Naive thymus-derived CD4-positive, alpha-beta T cell (primary cell): ENCODE measurements around the gene FBXO34. TPM values are rescaled to one million over a fixed set of nuclear protein-coding genes. Genes with fewer than 3 reads are reported as not detected.
A peak's percentile ranks its signal among the peaks of the same experiment; 100 is the strongest.

ENCODE experiments used
- ATAC-seq: fragments of 150-1000 bp; cut with Tn5 transposase; 2 replicates; pipeline ENCODE4 v1.10.0; 2021; ENCODE audit warnings: mild to moderate bottlenecking, moderate library complexity
- CTCF ChIA-PET: fragments of 350-600 bp; sonication (Branson Sonifier 250); formaldehyde crosslinking; loops from one replicate; lab custom pipeline; 2021; ENCODE audit warnings: antibody characterized with exemption; lab: Charles Lee
- POLR2A ChIA-PET: fragments of 350-600 bp; sonication (Branson Sonifier 250); formaldehyde crosslinking; loops from one replicate; lab custom pipeline; 2021; ENCODE audit warnings: antibody characterized with exemption, inconsistent platforms; lab: Charles Lee
- DNase-seq, 9 donors: peaks; one replicate each; pipeline versions ENCODE4 v3.0.0 to v3.0.0-alpha.2; 2020 to 2022; ENCODE audit warnings: mixed read lengths in 1 of 9
- H3K27ac ChIP-seq: one replicate; pipeline ENCODE4 v1.7.0; 2013; ENCODE audit warnings: mild to moderate bottlenecking, low read depth, low read length, moderate library complexity
- H3K27me3 ChIP-seq, 2 donors: one replicate each; pipeline ENCODE4 v1.7.0; 2013; ENCODE audit warnings: low read length in 2 of 2, mild to moderate bottlenecking in 2 of 2, moderate library complexity in 2 of 2; ENCODE audit not compliant: control insufficient read depth in 2 of 2, insufficient read depth in 2 of 2
- H3K36me3 ChIP-seq, 3 experiments: 1 replicate in 2 of 3; 2 replicates in 1 of 3; pipeline ENCODE4 v1.7.0; 2013; ENCODE audit warnings: low read length in 3 of 3, mild to moderate bottlenecking in 3 of 3, moderate library complexity in 1 of 3; ENCODE audit not compliant: insufficient read depth in 3 of 3, control insufficient read depth in 2 of 3
- H3K4me1 ChIP-seq, 2 donors: one replicate each; pipeline ENCODE4 v1.7.0; 2013; ENCODE audit warnings: low read length in 2 of 2, mild to moderate bottlenecking in 2 of 2, moderate library complexity in 1 of 2; ENCODE audit not compliant: control insufficient read depth in 2 of 2, insufficient read depth in 2 of 2
- H3K4me3 ChIP-seq: 2 replicates; pipeline ENCODE4 v1.7.0; 2013; ENCODE audit warnings: mild to moderate bottlenecking, low read length
- H3K9me3 ChIP-seq, 3 experiments: 1 replicate in 2 of 3; 2 replicates in 1 of 3; pipeline ENCODE4 v1.7.0; 2013; ENCODE audit warnings: low read length in 3 of 3; ENCODE audit not compliant: control insufficient read depth in 2 of 3
- H3K27ac Mint-ChIP-seq, 9 donors: one replicate each; pipeline ENCODE4 v1.8.0; 2020 to 2022; ENCODE audit warnings: mixed read lengths in 9 of 9, mild to moderate bottlenecking in 8 of 9, moderate library complexity in 5 of 9, inconsistent platforms in 2 of 9
- H3K27me3 Mint-ChIP-seq, 5 donors: one replicate each; pipeline ENCODE4 v1.8.0; 2021 to 2022; ENCODE audit warnings: mixed read lengths in 5 of 5, mild to moderate bottlenecking in 1 of 5
- H3K36me3 Mint-ChIP-seq, 5 donors: one replicate each; pipeline ENCODE4 v1.8.0; 2020 to 2022; ENCODE audit warnings: mixed read lengths in 5 of 5, mild to moderate bottlenecking in 3 of 5, inconsistent platforms in 1 of 5
- H3K4me1 Mint-ChIP-seq, 7 donors: one replicate each; pipeline ENCODE4 v1.8.0; 2020 to 2022; ENCODE audit warnings: mixed read lengths in 7 of 7, mild to moderate bottlenecking in 3 of 7, inconsistent platforms in 1 of 7
- H3K4me3 Mint-ChIP-seq, 10 donors: one replicate each; pipeline ENCODE4 v1.8.0; 2020 to 2022; ENCODE audit warnings: mild to moderate bottlenecking in 10 of 10, mixed read lengths in 10 of 10, moderate library complexity in 6 of 10, inconsistent platforms in 2 of 10
- H3K9me3 Mint-ChIP-seq, 11 donors: one replicate each; pipeline ENCODE4 v1.8.0; 2020 to 2022; ENCODE audit warnings: mixed read lengths in 11 of 11, mild to moderate bottlenecking in 4 of 11, inconsistent platforms in 1 of 11, moderate library complexity in 1 of 11
- intact Hi-C, 2 donors: fragments of 100-400 bp; cut with micrococcal nuclease; formaldehyde crosslinking; loops; one replicate each; pipeline ENCODE4 v1.15.1; 2023
- polyA plus RNA-seq, 2 donors: library from polyadenylated mRNA; unstranded; fragments of 300-500 nt; fragmentation: Illumina TruSeq; gene quantifications; one replicate each; pipeline ENCODE4 v1.2.3, GENCODE V29; 2021
- total RNA-seq, 6 experiments: library from RNA in 5 of 6; stranded (reverse) in 5 of 6; gene quantifications; 1 replicate in 5 of 6; 2 replicates in 1 of 6; pipeline ENCODE4 v1.2.3 and lab custom pipeline; 2021 to 2026

FBXO34 gene
- total and polyA plus RNA-seq, 7 experiments from 2014 or later, result 22.0 to 42.1 (median 25.8) TPM

DNA sequence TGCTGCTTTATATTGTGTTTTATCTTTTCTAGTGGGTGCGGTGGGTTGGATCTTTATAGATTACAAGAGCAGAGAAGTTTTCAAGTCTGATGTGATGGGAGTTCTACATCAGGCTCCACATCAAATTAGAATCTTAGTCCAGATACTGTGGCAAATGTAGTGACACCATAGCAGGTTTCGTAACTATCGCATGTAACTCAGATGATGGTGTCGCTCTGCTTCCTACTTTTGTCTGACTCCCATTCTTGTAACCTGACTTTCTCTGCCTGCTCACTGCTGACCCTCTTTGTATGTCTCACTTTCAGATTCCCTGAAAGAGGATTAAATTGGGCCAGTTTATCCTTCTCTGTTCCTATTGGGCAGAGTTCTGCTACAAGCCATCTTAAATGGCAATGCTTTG lies 22.8 kb upstream of the FBXO34 start:
- Histone ChIP-seq H3K36me3 (no peaks in the 10 kb centered on the region), H3K27ac (no peak overlapping the region), H3K4me1 (no peaks in the 10 kb centered on the region), H3K27me3 (no peaks in the 10 kb centered on the region), H3K9me3 (no peaks in the 10 kb centered on the region), H3K4me3 (no peak overlapping the region)
- CTCF ChIA-PET, result no interaction called here
- Mint-ChIP-seq H3K27ac (no peak overlapping the region), H3K9me3 (no peaks in the 10 kb centered on the region), H3K4me1 (no peaks in the 10 kb centered on the region), H3K36me3 (no peaks in the 10 kb centered on the region), H3K4me3 (no peak overlapping the region), H3K27me3 (peaks cover 0 to 33% (median 8%) of the 10 kb centered on the region in 5 donors)
- DNase-seq, result no peak
- POLR2A ChIA-PET, result no interaction called here
- intact Hi-C loops, result no loop called here
- no peak for ATAC-seq

GRCh38 chr14:55249423-55249822 lies 21.8 kb upstream of the FBXO34 start:
- Histone ChIP-seq H3K4me3 (no peak overlapping the region), H3K9me3 (no peaks in the 10 kb centered on the region), H3K27me3 (no peaks in the 10 kb centered on the region), H3K36me3 (no peaks in the 10 kb centered on the region), H3K4me1 (no peaks in the 10 kb centered on the region), H3K27ac (no peak overlapping the region)
- DNase-seq (no peak), ATAC-seq (no peak)
- H3K4me3 Mint-ChIP-seq, result no peak overlapping the region
- no peaks in the 10 kb centered on the region for H3K9me3 Mint-ChIP-seq
- peaks cover 0 to 32% (median 12%) of the 10 kb centered on the region in 5 donors for H3K27me3 Mint-ChIP-seq
- CTCF ChIA-PET, result interaction anchor here (0.9 to 1.3 kb wide), 2 partner anchors 21 to 104 kb away, joined by 4 read pairs; no protein-coding TSS in a partner anchor
- H3K36me3 Mint-ChIP-seq, result no peaks in the 10 kb centered on the region
- POLR2A ChIA-PET, result no interaction called here
- peaks cover 0 to 2% (median 0%) of the 10 kb centered on the region in 7 donors for H3K4me1 Mint-ChIP-seq
- intact Hi-C loops, result no loop called here
- no peak overlapping the region for H3K27ac Mint-ChIP-seq

GRCh38 chr14:55253276-55253675 lies 17.9 kb upstream of the FBXO34 start:
- POLR2A ChIA-PET, result no interaction called here

GRCh38 chr14:55254581-55254980 lies 16.6 kb upstream of the FBXO34 start:
- no peak overlapping the region for H3K4me3 Mint-ChIP-seq
- DNase-seq, result no peak
- H3K27me3 ChIP-seq, result no peaks in the 10 kb centered on the region
- no peak overlapping the region for H3K27ac ChIP-seq
- no peaks in the 10 kb centered on the region for H3K9me3 ChIP-seq
- intact Hi-C loops, result no loop called here
- no peak for ATAC-seq
- H3K4me3 ChIP-seq, result no peak overlapping the region
- H3K27ac Mint-ChIP-seq, result no peak overlapping the region
- no peaks in the 10 kb centered on the region for H3K9me3 Mint-ChIP-seq
- peaks cover 0 to 2% (median 0%) of the 10 kb centered on the region in 7 donors for H3K4me1 Mint-ChIP-seq
- H3K27me3 Mint-ChIP-seq, result peaks cover 0 to 30% (median 8%) of the 10 kb centered on the region in 5 donors
- no peaks in the 10 kb centered on the region for H3K4me1 ChIP-seq
- no peaks in the 10 kb centered on the region for H3K36me3 ChIP-seq
- ChIA-PET CTCF (interaction anchor here (1.2 kb wide), 1 partner anchor 16 kb away, joined by 3 read pairs; no protein-coding TSS in a partner anchor), POLR2A (no interaction called here)
- no peaks in the 10 kb centered on the region for H3K36me3 Mint-ChIP-seq

More at GRCh38 chr14:55253276-55253675, 17.9 kb upstream of the FBXO34 start:
- Histone ChIP-seq H3K27ac (no peak overlapping the region), H3K4me1 (no peaks in the 10 kb centered on the region), H3K27me3 (no peaks in the 10 kb centered on the region), H3K36me3 (no peaks in the 10 kb centered on the region), H3K9me3 (no peaks in the 10 kb centered on the region), H3K4me3 (no peak overlapping the region)
- Mint-ChIP-seq H3K27me3 (peaks cover 0 to 38% (median 8%) of the 10 kb centered on the region in 5 donors), H3K27ac (no peak overlapping the region), H3K4me3 (no peak overlapping the region), H3K4me1 (peaks cover 0 to 2% (median 0%) of the 10 kb centered on the region in 7 donors), H3K9me3 (no peaks in the 10 kb centered on the region), H3K36me3 (no peaks in the 10 kb centered on the region)
- no peak for DNase-seq
- ATAC-seq, result no peak
- CTCF ChIA-PET, result interaction anchor here (0.9 kb wide), 1 partner anchor 194 kb away, joined by 5 read pairs; no protein-coding TSS in a partner anchor
- intact Hi-C loops, result no loop called here

- Histone ChIP-seq H3K27me3 (no peaks in the 10 kb centered on the region), H3K36me3 (no peaks in the 10 kb centered on the region), H3K4me3 (no peak overlapping the region), H3K9me3 (no peaks in the 10 kb centered on the region), H3K4me1 (no peaks in the 10 kb centered on the region), H3K27ac (no peak overlapping the region)
- no peak overlapping the region for H3K4me3 Mint-ChIP-seq
- intact Hi-C loops, result no loop called here
- H3K36me3 Mint-ChIP-seq, result no peaks in the 10 kb centered on the region
- CTCF ChIA-PET, result interaction anchor here (1.0 kb wide), 1 partner anchor 15 kb away, joined by 3 read pairs; the partner anchor contains the start of gene FBXO34
- peaks cover 0 to 34% (median 0%) of the 10 kb centered on the region in 5 donors for H3K27me3 Mint-ChIP-seq
- ATAC-seq (no peak), DNase-seq (no peak)
- H3K4me1 Mint-ChIP-seq, result peaks cover 0 to 5% (median 0%) of the 10 kb centered on the region in 7 donors
- POLR2A ChIA-PET, result no interaction called here
- H3K27ac Mint-ChIP-seq, result no peak overlapping the region
- H3K9me3 Mint-ChIP-seq, result no peaks in the 10 kb centered on the region
Measured at GRCh38 chr14:55255979-55256378, 15.2 kb upstream of the FBXO34 start.

DNA sequence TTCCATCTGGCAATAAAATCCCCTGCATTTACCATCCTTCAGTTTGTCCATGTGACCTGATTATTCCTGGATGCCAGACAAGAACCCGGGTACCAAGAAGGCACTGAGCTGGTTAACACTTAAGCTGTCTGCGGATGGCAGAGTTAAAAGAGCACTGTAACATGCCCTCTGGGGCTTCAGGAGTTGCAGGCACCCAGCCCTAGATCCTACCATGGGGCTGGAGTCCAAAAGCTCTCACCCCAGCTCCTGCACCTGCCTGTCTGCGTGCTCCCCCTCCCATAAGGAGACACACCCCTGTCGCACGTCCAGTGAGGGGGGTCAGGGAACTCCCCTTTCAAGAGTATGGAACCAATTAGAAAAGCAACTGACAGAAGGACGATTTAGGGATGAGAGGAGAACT lies 14.6 kb upstream of the FBXO34 start:
- intact Hi-C loops, result no loop called here
- H3K4me3 Mint-ChIP-seq, result no peak overlapping the region
- H3K36me3 ChIP-seq, result no peaks in the 10 kb centered on the region
- H3K9me3 ChIP-seq, result no peaks in the 10 kb centered on the region
- no peaks in the 10 kb centered on the region for H3K36me3 Mint-ChIP-seq
- DNase-seq, result no peak
- H3K27ac Mint-ChIP-seq, result no peak overlapping the region
- ChIA-PET CTCF (interaction anchor here (1.0 kb wide), 1 partner anchor 14 kb away, joined by 3 read pairs; the partner anchor contains the start of gene FBXO34), POLR2A (no interaction called here)
- no peaks in the 10 kb centered on the region for H3K4me1 ChIP-seq
- H3K4me1 Mint-ChIP-seq, result peaks cover 0 to 5% (median 0%) of the 10 kb centered on the region in 7 donors
- ATAC-seq, result no peak
- H3K9me3 Mint-ChIP-seq, result no peaks in the 10 kb centered on the region
- no peak overlapping the region for H3K4me3 ChIP-seq
- no peak overlapping the region for H3K27ac ChIP-seq
- peaks cover 0 to 34% (median 0%) of the 10 kb centered on the region in 5 donors for H3K27me3 Mint-ChIP-seq
- no peaks in the 10 kb centered on the region for H3K27me3 ChIP-seq

GRCh38 chr14:55265197-55265596 lies 6.0 kb upstream of the FBXO34 start:
- Histone ChIP-seq H3K9me3 (no peaks in the 10 kb centered on the region), H3K4me3 (no peak overlapping the region), H3K27me3 (no peaks in the 10 kb centered on the region), H3K4me1 (no peaks in the 10 kb centered on the region), H3K27ac (no peak overlapping the region), H3K36me3 (no peaks in the 10 kb centered on the region)
- ChIA-PET POLR2A (no interaction called here), CTCF (interaction anchor here (1.4 kb wide), 1 partner anchor 90 kb away, joined by 5 read pairs; no protein-coding TSS in a partner anchor)
- ATAC-seq (peak; percentile 81), DNase-seq (no peak)
- Mint-ChIP-seq H3K4me1 (peaks cover 0 to 5% (median 0%) of the 10 kb centered on the region in 7 donors), H3K9me3 (peaks cover 0 to 2% (median 0%) of the 10 kb centered on the region in 11 donors), H3K36me3 (no peaks in the 10 kb centered on the region), H3K27me3 (peaks cover 0 to 10% (median 0%) of the 10 kb centered on the region in 5 donors), H3K4me3 (no peak overlapping the region), H3K27ac (no peak overlapping the region)
- intact Hi-C loops, result no loop called here
